Skeletal muscle tissue (tissue), 4 donors: ENCODE results near the gene CEP112. TPM values are rescaled to one million over a fixed set of nuclear protein-coding genes. Genes with fewer than 3 reads are reported as not detected.

ENCODE experiments used
- H3K27ac ChIP-seq: one replicate; pipeline ENCODE4 v1.7.0; 2013; ENCODE audit warnings: mild to moderate bottlenecking, low read depth, low read length, inconsistent platforms
- H3K27me3 ChIP-seq, 3 donors: one replicate each; pipeline ENCODE4 v1.7.0; 2013; ENCODE audit warnings: low read length in 3 of 3; ENCODE audit not compliant: control insufficient read depth in 3 of 3, insufficient read depth in 3 of 3
- H3K36me3 ChIP-seq, 3 donors: one replicate each; pipeline ENCODE4 v1.7.0; 2013; ENCODE audit warnings: low read length in 3 of 3; ENCODE audit not compliant: control insufficient read depth in 3 of 3, insufficient read depth in 3 of 3
- H3K4me1 ChIP-seq, 3 donors: one replicate each; pipeline ENCODE4 v1.7.0; 2013; ENCODE audit warnings: low read length in 3 of 3, mild to moderate bottlenecking in 3 of 3; ENCODE audit not compliant: control insufficient read depth in 3 of 3, insufficient read depth in 3 of 3
- H3K4me3 ChIP-seq, 3 donors: one replicate each; pipeline ENCODE4 v1.7.0; 2013; ENCODE audit warnings: low read length in 3 of 3
- H3K9ac ChIP-seq, 3 donors: one replicate each; pipeline ENCODE4 v1.7.0; 2013; ENCODE audit warnings: low read length in 3 of 3, mild to moderate bottlenecking in 3 of 3, moderate library complexity in 2 of 3, low read depth in 1 of 3
- H3K9me3 ChIP-seq, 3 donors: one replicate each; pipeline ENCODE4 v1.7.0; 2013; ENCODE audit warnings: low read length in 3 of 3; ENCODE audit not compliant: control insufficient read depth in 3 of 3
- total RNA-seq: library from RNA; depleted of rRNA; stranded (reverse); fragments of >200 nt; gene quantifications from one replicate; pipeline ENCODE4 v1.2.3, GENCODE V29; 2014
- donor health status: Osteomylitis.

Gene CEP112
- total RNA-seq, 1 donor from 2014 or later, result 16.2 TPM

GRCh38 chr17:66138120-66138519, 53.8 kb downstream of the CEP112 start:
- Histone ChIP-seq H3K27me3 (no peaks in the 10 kb centered on the region), H3K9ac (no peak overlapping the region), H3K9me3 (no peaks in the 10 kb centered on the region), H3K4me1 (no peaks in the 10 kb centered on the region), H3K4me3 (no peak overlapping the region), H3K27ac (no peak overlapping the region), H3K36me3 (peaks cover 3% of the 10 kb centered on the region in 3 donors)

GRCh38 chr17:66135896-66136295, 56.0 kb downstream of the CEP112 start:
- no peak overlapping the region for H3K9ac ChIP-seq

GRCh38 chr17:66135219-66135618, 56.7 kb downstream of the CEP112 start:
- no peak overlapping the region for H3K27ac ChIP-seq
- H3K9me3 ChIP-seq, result no peaks in the 10 kb centered on the region
- H3K36me3 ChIP-seq, result peaks cover 3% of the 10 kb centered on the region in 3 donors
- H3K27me3 ChIP-seq, result no peaks in the 10 kb centered on the region
- H3K4me1 ChIP-seq, result no peaks in the 10 kb centered on the region
- H3K9ac ChIP-seq, result no peak overlapping the region
- H3K4me3 ChIP-seq, result no peak overlapping the region

More at GRCh38 chr17:66135896-66136295, 56.0 kb downstream of the CEP112 start:
- no peaks in the 10 kb centered on the region for H3K9me3 ChIP-seq
- H3K27ac ChIP-seq, result no peak overlapping the region
- H3K36me3 ChIP-seq, result peaks cover 3% of the 10 kb centered on the region in 3 donors
- no peak overlapping the region for H3K4me3 ChIP-seq
- H3K27me3 ChIP-seq, result no peaks in the 10 kb centered on the region
- H3K4me1 ChIP-seq, result no peaks in the 10 kb centered on the region

GRCh38 chr17:66129759-66130158, 62.2 kb downstream of the CEP112 start:
- Histone ChIP-seq H3K27me3 (no peaks in the 10 kb centered on the region), H3K9me3 (no peaks in the 10 kb centered on the region), H3K36me3 (no peaks in the 10 kb centered on the region), H3K27ac (no peak overlapping the region), H3K4me3 (no peak overlapping the region), H3K9ac (no peak overlapping the region), H3K4me1 (no peaks in the 10 kb centered on the region)

GRCh38 chr17:66126231-66126630, 65.7 kb downstream of the CEP112 start:
- H3K4me1 ChIP-seq, result no peaks in the 10 kb centered on the region
- H3K9ac ChIP-seq, result no peak overlapping the region
- peaks cover 0 to 11% (median 2%) of the 10 kb centered on the region in 3 donors for H3K36me3 ChIP-seq
- H3K27ac ChIP-seq, result no peak overlapping the region
- no peaks in the 10 kb centered on the region for H3K9me3 ChIP-seq
- no peaks in the 10 kb centered on the region for H3K27me3 ChIP-seq
- H3K4me3 ChIP-seq, result no peak overlapping the region

- Histone ChIP-seq H3K27ac (no peak overlapping the region), H3K4me3 (no peak overlapping the region), H3K9ac (no peak overlapping the region), H3K4me1 (no peaks in the 10 kb centered on the region), H3K36me3 (peaks cover 0 to 11% (median 2%) of the 10 kb centered on the region in 3 donors), H3K27me3 (no peaks in the 10 kb centered on the region), H3K9me3 (no peaks in the 10 kb centered on the region)
These were observed 68.8 kb downstream of the CEP112 start for GRCh38 chr17:66123163-66123562.

- H3K4me1 ChIP-seq, result no peaks in the 10 kb centered on the region
- H3K27me3 ChIP-seq, result no peaks in the 10 kb centered on the region
- no peaks in the 10 kb centered on the region for H3K9me3 ChIP-seq
- no peak overlapping the region for H3K4me3 ChIP-seq
- no peaks in the 10 kb centered on the region for H3K36me3 ChIP-seq
- H3K27ac ChIP-seq, result no peak overlapping the region
- no peak overlapping the region for H3K9ac ChIP-seq
These were observed 76.7 kb downstream of the CEP112 start for GRCh38 chr17:66115246-66115645.

- no peaks in the 10 kb centered on the region for H3K36me3 ChIP-seq
- no peaks in the 10 kb centered on the region for H3K9me3 ChIP-seq
- H3K4me3 ChIP-seq, result no peak overlapping the region
- no peaks in the 10 kb centered on the region for H3K27me3 ChIP-seq
- H3K9ac ChIP-seq, result no peak overlapping the region
- no peaks in the 10 kb centered on the region for H3K4me1 ChIP-seq
- no peak overlapping the region for H3K27ac ChIP-seq
These were observed 77.3 kb downstream of the CEP112 start for GRCh38 chr17:66114609-66115008.

GRCh38 chr17:66107731-66108130, 84.2 kb downstream of the CEP112 start:
- H3K9ac ChIP-seq, result no peak overlapping the region
- no peaks in the 10 kb centered on the region for H3K27me3 ChIP-seq
- peaks cover 0 to 13% (median 3%) of the 10 kb centered on the region in 3 donors for H3K36me3 ChIP-seq
- H3K4me1 ChIP-seq, result no peaks in the 10 kb centered on the region
- H3K9me3 ChIP-seq, result peaks cover 0 to 3% (median 0%) of the 10 kb centered on the region in 3 donors
- H3K4me3 ChIP-seq, result no peak overlapping the region
- H3K27ac ChIP-seq, result no peak overlapping the region

GRCh38 chr17:66098040-66098439, 93.9 kb downstream of the CEP112 start:
- peaks cover 0 to 11% (median 0%) of the 10 kb centered on the region in 3 donors for H3K36me3 ChIP-seq
- H3K9ac ChIP-seq, result no peak overlapping the region
- no peaks in the 10 kb centered on the region for H3K4me1 ChIP-seq
- H3K27me3 ChIP-seq, result no peaks in the 10 kb centered on the region
- no peaks in the 10 kb centered on the region for H3K9me3 ChIP-seq
- H3K27ac ChIP-seq, result no peak overlapping the region
- H3K4me3 ChIP-seq, result no peak overlapping the region

- no peak overlapping the region for H3K4me3 ChIP-seq
- H3K36me3 ChIP-seq, result peaks cover 0 to 11% (median 0%) of the 10 kb centered on the region in 3 donors
- H3K9ac ChIP-seq, result no peak overlapping the region
- no peaks in the 10 kb centered on the region for H3K27me3 ChIP-seq
- H3K9me3 ChIP-seq, result peaks cover 0 to 5% (median 0%) of the 10 kb centered on the region in 3 donors
- H3K27ac ChIP-seq, result no peak overlapping the region
- no peaks in the 10 kb centered on the region for H3K4me1 ChIP-seq
These were observed 97.2 kb downstream of the CEP112 start for GRCh38 chr17:66094727-66095126.
